HG02973 (cell line): ENCODE data around the gene CDR2.
"Not testable (repeated sequence)": the region's sequence is repeated elsewhere in the genome, so short reads cannot be mapped to it uniquely, and the experiment has no call there.

ENCODE experiments used
- ATAC-seq: cut with Tn5 transposase; IDR thresholded peaks from one replicate; pipeline ENCODE4 v1.9.1; 2021; ENCODE audit warnings: moderate library complexity; ENCODE audit not compliant: unreplicated experiment

Gene CDR2

GRCh38 chr16:22375963-22376640 is 1.7 kb upstream of the CDR2 start:
- no peak for ATAC-seq

DNA sequence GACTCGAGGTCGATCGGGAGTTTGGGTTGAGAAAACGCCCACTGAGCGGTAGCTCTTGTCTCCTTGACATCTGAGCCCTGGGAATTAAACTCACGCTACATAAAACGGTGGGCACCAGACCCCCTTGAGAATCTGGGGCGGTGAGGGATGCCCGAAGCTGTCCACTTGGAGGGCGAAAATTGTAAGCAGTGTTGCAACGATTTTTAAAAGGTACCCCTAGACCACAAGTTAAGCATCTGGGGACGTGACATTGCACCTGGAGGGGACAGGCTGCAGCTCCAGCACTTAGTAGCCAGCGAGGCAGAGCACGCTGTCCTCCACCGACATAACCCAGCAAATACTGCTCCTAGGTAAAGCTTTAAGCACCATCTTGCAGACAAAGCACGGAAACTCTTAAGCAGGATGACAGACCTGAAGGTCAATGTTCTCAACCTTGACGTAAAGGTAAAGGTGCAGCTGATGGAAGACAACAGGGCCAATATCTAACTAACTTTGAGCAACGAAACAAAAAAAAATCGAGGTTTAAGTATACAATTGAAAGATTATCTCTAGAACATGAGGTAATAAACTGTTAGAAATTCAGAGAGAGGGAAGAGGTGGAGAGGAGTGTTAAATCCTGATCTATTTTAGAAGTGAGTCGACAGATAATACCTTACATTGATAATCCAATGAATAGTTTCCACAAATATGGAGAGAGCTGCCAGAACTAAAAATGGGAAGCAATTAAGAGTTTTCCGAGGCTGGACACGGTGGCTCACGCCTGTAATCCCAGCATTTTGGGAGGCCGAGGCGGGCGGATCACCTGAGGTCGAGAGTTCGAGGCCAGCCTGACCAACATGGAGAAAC is 921 bp upstream of the CDR2 start:
- ATAC-seq: no peak

DNA sequence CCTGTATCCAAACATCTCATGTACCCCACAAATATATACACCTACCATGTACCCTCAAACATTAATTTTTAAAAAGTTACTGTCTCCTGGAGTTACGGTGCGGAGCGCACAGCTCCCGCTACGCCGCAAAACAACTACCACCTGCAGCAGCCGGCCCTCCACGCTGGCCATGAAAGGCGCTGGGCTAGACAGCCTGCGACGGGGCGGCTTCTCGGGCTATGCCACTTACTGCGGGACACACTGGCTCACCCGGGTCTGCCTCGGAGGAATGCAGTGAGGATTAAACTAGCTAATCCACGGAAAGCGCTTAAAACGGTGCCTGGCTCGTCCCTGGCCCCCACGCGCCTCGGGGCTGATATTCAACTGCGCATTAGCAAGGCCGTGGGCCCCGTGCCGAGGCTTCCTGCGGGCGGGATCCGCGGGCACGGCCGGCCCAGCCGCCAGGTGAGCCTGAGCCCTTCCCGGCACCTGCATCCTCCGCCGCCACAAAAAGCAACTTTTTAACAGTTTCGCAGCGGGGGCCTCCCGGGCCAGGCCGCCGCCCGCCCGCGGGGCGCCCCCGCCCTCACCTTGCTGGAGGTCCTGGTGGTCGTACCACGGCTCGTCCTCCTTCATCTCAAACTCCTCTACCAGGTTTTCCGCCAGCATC is 633 bp downstream of the CDR2 start:
- ATAC-seq: peak; percentile 15

DNA sequence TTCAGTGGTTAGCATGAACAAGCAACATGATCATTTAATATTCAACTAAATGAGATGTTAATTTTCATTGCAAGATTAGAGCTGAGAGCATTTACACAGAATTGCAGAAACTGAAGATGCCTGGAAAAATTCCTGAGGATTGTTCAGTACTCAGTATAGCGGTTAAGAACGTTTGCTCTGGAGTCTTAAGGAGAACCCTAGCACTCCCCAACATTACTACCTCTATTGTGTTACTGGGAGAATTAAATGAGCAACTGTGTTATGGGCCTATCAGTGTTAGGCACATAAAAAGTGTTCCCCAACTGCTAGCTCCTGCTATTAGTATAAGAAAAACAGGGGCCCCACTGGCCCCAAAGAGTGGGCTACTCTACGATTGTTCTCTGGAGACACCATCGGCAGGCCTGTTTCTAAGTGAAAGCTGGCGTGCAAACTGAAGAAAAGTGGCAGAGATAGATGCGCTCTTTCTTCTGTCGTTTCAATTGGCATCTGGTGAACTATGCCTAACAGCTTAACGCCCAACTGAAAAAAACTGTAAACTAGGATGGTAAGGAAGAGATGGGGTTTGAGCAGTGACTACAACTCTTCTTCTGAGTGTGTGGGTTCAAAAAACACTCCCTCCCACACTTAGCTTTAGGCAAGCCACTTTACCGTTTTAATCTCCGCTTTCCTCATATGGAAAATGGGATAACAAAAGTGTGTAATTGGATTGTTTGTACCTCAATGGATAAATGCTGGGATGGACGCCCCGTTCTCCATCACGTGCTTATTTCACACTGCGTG is 1.3 kb downstream of the CDR2 start:
- ATAC-seq: no peak

DNA sequence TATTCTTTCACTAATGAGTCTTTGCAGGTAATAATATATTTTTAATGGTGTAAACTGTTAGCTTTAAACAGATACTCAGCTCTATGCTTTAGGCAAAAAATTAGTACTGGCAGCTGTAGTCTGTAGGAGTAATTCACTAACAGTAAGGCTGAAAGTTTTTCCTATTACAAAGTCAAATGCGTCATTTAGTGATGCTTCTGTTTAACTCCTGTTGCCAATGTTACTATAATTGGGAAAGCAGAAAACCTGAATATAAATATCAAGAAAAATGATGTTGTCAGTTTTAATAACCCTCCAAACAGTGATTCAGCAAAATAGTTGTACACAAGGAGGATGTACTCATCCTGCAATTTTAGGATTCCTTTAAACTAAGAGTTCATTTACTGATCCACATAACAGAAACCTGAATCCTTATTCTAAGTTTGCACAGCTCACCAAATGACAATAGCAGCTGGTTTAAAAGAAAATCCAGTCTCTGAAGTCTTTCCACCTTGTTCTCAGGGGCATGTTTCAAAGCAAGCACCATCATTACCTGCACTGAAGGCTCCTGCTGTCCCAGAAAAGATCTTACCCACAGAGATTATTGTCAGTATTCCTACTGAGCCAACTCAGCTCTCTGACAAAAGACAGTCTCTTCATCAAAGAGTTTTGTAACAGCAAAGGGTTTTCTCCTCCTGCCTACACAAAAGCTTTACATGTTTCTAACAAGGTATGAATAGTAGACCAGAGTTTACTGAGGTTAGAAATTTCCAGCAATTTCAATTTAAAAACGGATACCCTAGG is 4.2 kb downstream of the CDR2 start:
- ATAC-seq: no peak

DNA sequence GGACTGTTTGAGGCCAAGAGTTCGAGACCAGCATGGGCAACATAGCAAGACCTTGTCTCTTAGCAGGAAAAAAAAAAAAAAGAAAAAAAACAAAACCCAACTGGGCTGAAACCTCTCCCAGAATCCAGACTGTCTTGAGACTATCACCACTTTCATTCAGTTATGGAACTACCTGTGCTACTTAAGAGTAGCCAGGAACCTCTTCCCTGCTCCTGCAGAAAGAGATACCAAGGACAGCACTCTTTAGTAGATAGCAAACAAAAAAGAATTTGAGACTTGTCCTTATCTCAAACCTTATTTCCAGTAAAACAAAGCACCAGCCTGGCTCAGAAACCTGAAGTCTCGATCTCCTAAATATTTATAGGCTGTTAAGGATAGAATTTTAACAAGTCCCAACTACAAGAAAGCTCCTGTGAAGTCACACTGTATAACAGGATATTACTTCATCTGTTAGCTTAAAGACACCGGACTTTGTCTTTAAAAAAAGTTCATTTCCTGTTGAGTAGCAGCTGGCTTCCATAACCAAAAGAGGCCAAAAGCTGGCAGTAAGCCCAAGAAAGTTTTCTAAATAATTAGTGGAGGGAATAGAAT is 5.1 kb downstream of the CDR2 start:
- ATAC-seq: no peak

DNA sequence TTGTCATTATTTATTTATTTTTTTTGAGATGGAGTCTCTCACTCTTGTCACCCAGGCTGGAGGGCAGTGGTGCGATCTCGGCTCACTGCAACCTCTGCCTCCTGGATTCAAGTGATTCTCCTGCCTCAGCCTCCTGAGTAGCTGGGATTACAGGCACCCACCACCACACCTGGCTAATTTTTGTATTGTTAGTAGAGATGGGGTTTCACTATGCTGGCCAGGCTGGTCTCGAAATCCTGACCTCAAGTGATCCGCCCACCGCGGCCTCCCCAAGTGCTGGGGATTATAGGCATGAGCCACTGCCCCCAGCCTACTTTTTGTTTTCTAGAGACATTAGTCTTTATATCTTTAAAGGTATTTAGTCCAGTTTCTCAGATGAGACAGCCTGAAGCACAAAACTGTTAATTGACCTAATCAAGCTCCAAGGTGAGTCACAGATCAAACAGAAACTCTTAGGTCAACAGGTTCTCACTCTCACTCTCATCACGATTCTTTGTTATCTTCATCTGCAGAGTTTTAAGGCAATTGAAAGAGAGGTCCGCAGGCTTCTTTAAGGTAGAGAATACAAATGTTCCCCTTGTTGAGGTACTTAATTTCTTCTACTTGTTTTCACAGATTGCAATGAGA is 6.1 kb downstream of the CDR2 start:
- ATAC-seq: not testable (repeated sequence)

- no peak for ATAC-seq
Observed at GRCh38 chr16:22366889-22367288, 7.5 kb downstream of the CDR2 start.

- no peak for ATAC-seq
Observed at GRCh38 chr16:22366371-22366770, 8.0 kb downstream of the CDR2 start.

GRCh38 chr16:22364241-22364640 is 10.2 kb downstream of the CDR2 start:
- ATAC-seq: no peak

DNA sequence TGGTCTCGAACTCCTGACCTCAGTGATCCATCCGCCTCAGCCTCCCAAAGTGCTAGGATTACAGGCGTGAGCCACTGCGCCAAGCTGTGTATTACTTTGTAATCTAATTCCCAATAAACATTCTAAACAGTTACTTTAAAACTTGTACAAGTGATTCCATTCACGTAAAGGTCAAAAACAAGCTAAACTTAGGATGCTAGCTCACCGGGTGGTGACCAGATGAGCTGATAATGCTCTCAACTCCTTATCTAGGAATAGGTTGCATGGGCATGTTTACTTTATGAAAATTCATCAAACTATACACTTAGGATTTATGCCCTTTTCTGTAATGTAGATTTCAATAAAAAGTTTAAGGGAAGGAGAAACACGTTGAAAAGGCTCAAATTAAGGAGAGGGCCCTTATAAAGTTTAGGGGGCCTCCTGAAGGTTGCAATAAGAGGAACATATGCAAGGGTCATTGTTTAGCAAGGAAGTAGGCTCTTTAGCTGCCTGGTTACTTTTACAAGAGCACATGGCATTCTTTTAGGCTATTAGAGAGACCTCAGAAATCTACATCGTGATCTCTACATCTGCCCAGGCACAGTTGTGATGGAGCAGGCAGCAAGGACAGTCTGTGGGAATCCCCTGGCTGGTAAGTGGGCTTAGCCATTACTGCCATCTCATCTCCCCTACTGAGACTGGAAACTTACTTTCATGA is 13.3 kb downstream of the CDR2 start:
- no peak for ATAC-seq

- ATAC-seq: no peak
Observed at GRCh38 chr16:22359679-22360078, 14.7 kb downstream of the CDR2 start.

DNA sequence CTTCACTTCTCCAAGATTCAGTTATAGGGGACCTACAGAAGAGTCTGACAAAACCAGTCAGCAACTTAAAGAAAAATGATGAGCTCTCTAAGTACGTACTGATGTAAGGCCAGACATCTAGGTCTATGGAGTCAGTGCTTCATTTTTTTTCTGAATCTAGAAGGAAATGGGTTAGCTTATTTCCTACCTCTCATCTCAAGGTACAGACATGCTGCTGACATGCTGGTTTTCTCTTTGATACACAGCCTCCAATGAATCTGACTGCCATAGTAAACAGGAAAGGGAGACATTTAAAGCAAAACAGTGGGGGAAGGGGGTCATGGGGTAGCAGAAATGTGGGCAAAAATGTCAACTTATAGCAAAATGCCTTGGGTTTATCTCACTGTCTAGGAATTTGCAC is 16.4 kb downstream of the CDR2 start:
- ATAC-seq: no peak

DNA sequence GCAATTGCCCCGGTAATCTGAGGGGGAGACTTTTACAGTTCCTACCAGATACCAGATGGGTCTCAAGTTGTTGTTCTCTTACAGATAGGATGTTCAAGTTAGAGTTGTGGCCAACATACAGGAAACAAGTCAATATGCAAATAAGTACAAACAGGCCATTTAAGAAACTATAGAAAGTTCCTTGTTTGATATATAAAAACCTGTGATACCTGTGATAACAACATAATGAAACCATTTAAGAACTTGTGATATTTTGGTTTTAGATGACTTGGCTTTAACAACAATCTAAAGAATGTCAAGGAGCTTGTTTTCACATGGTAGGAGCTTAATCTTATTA is 16.8 kb downstream of the CDR2 start:
- ATAC-seq: no peak

- ATAC-seq: no peak
Observed at GRCh38 chr16:22356930-22357634, 17.3 kb downstream of the CDR2 start.

GRCh38 chr16:22355487-22355908 is 18.9 kb downstream of the CDR2 start:
- ATAC-seq: no peak

GRCh38 chr16:22353933-22354541 is 20.4 kb downstream of the CDR2 start:
- no peak for ATAC-seq
